Thyroid gland (tissue), 4 donors: ENCODE data around the gene PRR27. TPM values are rescaled to one million over a fixed set of nuclear protein-coding genes. Genes with fewer than 3 reads are reported as not detected.

Source experiments
- DNase-seq, 2 donors: peaks; one replicate each; pipeline ENCODE4 v3.0.0-alpha.2; 2019
- H3K27ac ChIP-seq, 3 donors: fragments of 200-600 bp; sonication (generic); 1 replicate in 2 of 3; 2 replicates in 1 of 3; pipeline ENCODE4 v1.5.1; 2016 to 2019; ENCODE audit warnings: mild to moderate bottlenecking in 1 of 3, moderate library complexity in 1 of 3
- H3K27me3 ChIP-seq: fragments of 200-600 bp; sonication (generic); one replicate; pipeline ENCODE4 v1.5.1; 2019
- H3K36me3 ChIP-seq, 2 donors: fragments of 200-600 bp; sonication (generic); one replicate each; pipeline ENCODE4 v1.5.1; 2016 to 2019
- H3K4me1 ChIP-seq, 2 donors: fragments of 200-600 bp; sonication (generic); one replicate each; pipeline ENCODE4 v1.5.1; 2017 to 2019
- H3K4me3 ChIP-seq, 3 donors: fragments of 200-600 bp; sonication (generic); replicated peaks in 1 of 3; 1 replicate in 2 of 3; 2 replicates in 1 of 3; pipeline ENCODE4 v1.5.1; 2016; ENCODE audit warnings: mild to moderate bottlenecking in 1 of 3
- H3K9me3 ChIP-seq: fragments of 200-600 bp; sonication (generic); one replicate; pipeline ENCODE4 v1.5.1; 2017
- POLR2A ChIP-seq, 2 donors: fragments of 450-650 bp; IDR thresholded peaks; one replicate each; pipeline ENCODE4 v1.6.1; 2017; ENCODE audit warnings: antibody characterized with exemption in 2 of 2, mild to moderate bottlenecking in 2 of 2, moderate library complexity in 1 of 2
- WGBS, 2 donors: methylation state at CpG; one replicate each; pipeline ENCODE4 v1.1.5; 2017; 5-methylcytosine and 5-hydroxymethylcytosine counted together
- intact Hi-C: fragments of 100-400 bp; cut with DNase I; formaldehyde crosslinking; loops from one replicate; pipeline ENCODE4 v1.15.1; 2023
- total RNA-seq, 4 donors: library from RNA; depleted of rRNA; stranded (reverse); fragments of >200 nt; gene quantifications; one replicate each; pipeline ENCODE4 v1.2.3, GENCODE V29; 2016
- TF ChIP-seq, protein P1 (sequence below), 6 experiments: fragments of 200-600 bp in 3 of 6; fragments of 450-650 bp in 3 of 6; sonication (generic) in 3 of 6; IDR thresholded peaks; one replicate each; pipeline ENCODE4 v1.5.1; 2016 to 2019; ENCODE audit warnings: antibody characterized with exemption in 6 of 6, mild to moderate bottlenecking in 2 of 6, inconsistent platforms in 1 of 6, moderate library complexity in 1 of 6

PRR27 gene
- total RNA-seq: not detected

DNA sequence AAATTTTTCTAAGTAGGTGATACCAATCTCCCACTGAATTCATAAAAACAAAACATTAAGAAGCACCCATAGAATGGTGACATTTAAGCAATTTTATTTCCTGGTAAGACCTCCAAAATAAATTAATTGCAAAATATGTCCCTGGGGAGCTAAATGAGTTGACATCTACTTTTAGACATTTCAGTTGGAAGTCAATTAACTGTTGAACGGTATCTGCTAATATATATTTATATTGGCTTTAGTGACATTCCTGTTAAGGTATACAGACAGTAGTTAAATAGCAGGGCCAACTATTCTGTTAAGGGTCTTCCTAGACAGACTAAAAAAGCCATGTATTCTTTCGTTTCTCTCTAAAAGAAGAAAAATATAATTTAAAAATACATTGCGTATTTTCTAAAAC, at the start of gene PRR27:
PRR27 (plus strand) TSS at position 301 of the 400 bp plus-strand sequence. CDS start 139 bp downstream, outside the sequence.
- no peak for DNase-seq
- TF ChIP-seq POLR2A (IDR thresholded peaks at IDR 0.05): no peak
- TF ChIP-seq, protein P1, sequence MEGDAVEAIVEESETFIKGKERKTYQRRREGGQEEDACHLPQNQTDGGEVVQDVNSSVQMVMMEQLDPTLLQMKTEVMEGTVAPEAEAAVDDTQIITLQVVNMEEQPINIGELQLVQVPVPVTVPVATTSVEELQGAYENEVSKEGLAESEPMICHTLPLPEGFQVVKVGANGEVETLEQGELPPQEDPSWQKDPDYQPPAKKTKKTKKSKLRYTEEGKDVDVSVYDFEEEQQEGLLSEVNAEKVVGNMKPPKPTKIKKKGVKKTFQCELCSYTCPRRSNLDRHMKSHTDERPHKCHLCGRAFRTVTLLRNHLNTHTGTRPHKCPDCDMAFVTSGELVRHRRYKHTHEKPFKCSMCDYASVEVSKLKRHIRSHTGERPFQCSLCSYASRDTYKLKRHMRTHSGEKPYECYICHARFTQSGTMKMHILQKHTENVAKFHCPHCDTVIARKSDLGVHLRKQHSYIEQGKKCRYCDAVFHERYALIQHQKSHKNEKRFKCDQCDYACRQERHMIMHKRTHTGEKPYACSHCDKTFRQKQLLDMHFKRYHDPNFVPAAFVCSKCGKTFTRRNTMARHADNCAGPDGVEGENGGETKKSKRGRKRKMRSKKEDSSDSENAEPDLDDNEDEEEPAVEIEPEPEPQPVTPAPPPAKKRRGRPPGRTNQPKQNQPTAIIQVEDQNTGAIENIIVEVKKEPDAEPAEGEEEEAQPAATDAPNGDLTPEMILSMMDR (IDR thresholded peaks at IDR 0.05): no peak
- 86 to 92% methylated on average over 3 of the region's 3 CpGs for WGBS, 2 donors

DNA sequence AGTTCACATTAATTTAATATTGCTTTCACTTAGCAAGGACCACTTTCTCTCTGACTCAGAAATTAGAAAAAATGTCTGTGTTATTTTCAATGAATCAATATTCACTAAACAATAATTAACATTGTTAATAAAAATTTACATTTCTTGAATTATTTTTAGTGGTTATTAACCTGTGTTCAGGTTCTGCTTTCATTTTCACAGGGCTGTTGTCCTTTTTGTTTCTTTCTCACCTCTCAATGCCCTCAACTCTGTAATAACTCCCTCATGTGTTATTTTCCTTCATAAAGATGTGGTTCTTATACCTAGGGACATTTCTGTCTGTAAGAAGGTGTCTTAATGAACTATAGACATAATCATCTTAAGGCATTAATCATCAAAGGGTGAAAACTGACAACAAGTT, 43.1 kb upstream of the PRR27 start:
- Histone ChIP-seq H3K27ac (no peak overlapping the region), H3K4me3 (no peak overlapping the region), H3K9me3 (no peaks in the 10 kb centered on the region), H3K4me1 (no peaks in the 10 kb centered on the region), H3K27me3 (no peaks in the 10 kb centered on the region), H3K36me3 (no peaks in the 10 kb centered on the region)
- DNase-seq: no peak
- TF ChIP-seq, protein P1 (IDR thresholded peaks at IDR 0.05): no peak
- TF ChIP-seq POLR2A (IDR thresholded peaks at IDR 0.05): no peak
- intact Hi-C loops: no loop called here

More for the DNA sequence above, at the start of gene PRR27:
- H3K4me3 ChIP-seq: no peak within 1 kb of the TSS
- no peaks in the 10 kb centered on the region for H3K36me3 ChIP-seq
- intact Hi-C loops: no loop called here
- no peaks in the 10 kb centered on the region for H3K27me3 ChIP-seq
- no peak within 1 kb of the TSS for H3K27ac ChIP-seq
- no peaks in the 10 kb centered on the region for H3K9me3 ChIP-seq
- no peaks in the 10 kb centered on the region for H3K4me1 ChIP-seq

DNA sequence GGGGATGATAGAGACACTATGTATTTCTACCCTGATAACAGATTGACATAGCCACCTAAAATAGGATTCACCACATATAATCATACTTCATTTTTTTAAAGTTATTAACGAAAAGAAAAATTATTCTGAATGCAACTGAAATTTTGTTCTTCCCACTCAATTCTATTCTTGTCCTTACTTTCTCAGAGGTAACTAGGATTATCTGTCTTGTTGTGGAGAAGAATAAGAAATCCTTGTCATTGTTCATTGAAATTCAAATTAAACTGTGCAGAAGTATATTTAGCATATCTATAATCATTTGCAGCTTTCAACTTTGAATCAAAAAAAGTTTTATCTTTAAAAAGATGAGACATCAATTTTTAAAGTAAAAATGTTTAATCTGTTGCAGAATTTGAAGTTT, 40.4 kb upstream of the PRR27 start:
- TF ChIP-seq, protein P1 (IDR thresholded peaks at IDR 0.05): no peak
- TF ChIP-seq POLR2A (IDR thresholded peaks at IDR 0.05): no peak
- no peak for DNase-seq
- intact Hi-C loops: no loop called here
- H3K27ac ChIP-seq: no peak overlapping the region
- no peaks in the 10 kb centered on the region for H3K36me3 ChIP-seq
- H3K27me3 ChIP-seq: no peaks in the 10 kb centered on the region
- 80 to 94% methylated on average over 1 of the region's 1 CpG for WGBS, 2 donors
- no peak overlapping the region for H3K4me3 ChIP-seq
- no peaks in the 10 kb centered on the region for H3K4me1 ChIP-seq
- no peaks in the 10 kb centered on the region for H3K9me3 ChIP-seq

DNA sequence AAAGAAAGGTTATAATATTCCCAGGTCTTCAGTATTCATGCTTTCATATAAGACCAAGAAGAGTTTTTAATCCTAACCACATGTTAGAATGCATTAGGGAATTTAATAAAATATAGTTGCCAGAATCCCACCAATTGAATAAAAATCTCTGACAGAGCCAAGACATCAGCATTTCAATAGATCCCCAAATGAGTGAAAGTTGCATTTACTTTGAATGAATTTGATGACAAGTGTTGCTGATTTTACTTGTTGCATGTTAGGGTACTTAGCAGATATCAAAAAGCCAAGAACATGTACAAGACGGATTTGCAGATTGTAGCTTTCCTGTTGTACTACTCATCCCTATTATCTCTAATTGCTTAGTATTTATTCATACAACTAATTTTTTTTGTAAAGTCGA, 39.9 kb upstream of the PRR27 start:
- no peaks in the 10 kb centered on the region for H3K4me1 ChIP-seq
- no peak for DNase-seq
- no peak overlapping the region for H3K27ac ChIP-seq
- no peaks in the 10 kb centered on the region for H3K9me3 ChIP-seq
- no peak for TF ChIP-seq POLR2A (IDR thresholded peaks at IDR 0.05)
- TF ChIP-seq, protein P1 (IDR thresholded peaks at IDR 0.05): no peak
- H3K4me3 ChIP-seq: no peak overlapping the region
- H3K27me3 ChIP-seq: no peaks in the 10 kb centered on the region
- intact Hi-C loops: no loop called here
- 75 to 78% methylated on average over 2 of the region's 2 CpGs for WGBS, 2 donors
- no peaks in the 10 kb centered on the region for H3K36me3 ChIP-seq

DNA sequence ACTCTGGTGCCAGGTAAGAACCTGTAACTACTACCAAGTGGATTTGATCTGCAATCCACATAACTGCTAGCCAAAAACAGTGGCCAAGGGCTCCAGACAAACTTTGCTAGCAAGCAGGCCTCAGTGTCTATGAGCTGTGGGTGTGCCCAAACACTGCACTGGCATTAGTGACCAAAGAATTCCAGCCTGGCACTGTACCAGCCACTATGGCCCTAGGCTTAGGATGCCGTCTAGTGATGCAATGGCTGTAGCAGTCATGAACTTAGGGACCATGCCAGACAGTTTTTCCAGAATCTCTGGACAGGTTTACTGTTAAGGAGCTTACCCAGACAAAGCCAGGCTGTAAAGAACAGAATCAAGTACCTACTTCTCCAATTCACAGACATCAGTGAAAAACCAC, 33.7 kb upstream of the PRR27 start:
- WGBS, 2 donors: 79 to 95% methylated on average over 1 of the region's 1 CpG
- DNase-seq: no peak
- Histone ChIP-seq H3K9me3 (no peaks in the 10 kb centered on the region), H3K36me3 (no peaks in the 10 kb centered on the region), H3K27me3 (no peaks in the 10 kb centered on the region), H3K4me1 (no peaks in the 10 kb centered on the region), H3K27ac (no peak overlapping the region), H3K4me3 (no peak overlapping the region)
- intact Hi-C loops: no loop called here
- TF ChIP-seq POLR2A (IDR thresholded peaks at IDR 0.05): no peak
- TF ChIP-seq, protein P1 (IDR thresholded peaks at IDR 0.05): no peak
